ENCODE data around the gene ATP2B3. TPM values are rescaled to one million over a fixed set of nuclear protein-coding genes. Genes with fewer than 3 reads are reported as not detected.

Gene ATP2B3
- polyA plus RNA-seq, 1 donor from 2014 or later, result 5.3 TPM

DNA sequence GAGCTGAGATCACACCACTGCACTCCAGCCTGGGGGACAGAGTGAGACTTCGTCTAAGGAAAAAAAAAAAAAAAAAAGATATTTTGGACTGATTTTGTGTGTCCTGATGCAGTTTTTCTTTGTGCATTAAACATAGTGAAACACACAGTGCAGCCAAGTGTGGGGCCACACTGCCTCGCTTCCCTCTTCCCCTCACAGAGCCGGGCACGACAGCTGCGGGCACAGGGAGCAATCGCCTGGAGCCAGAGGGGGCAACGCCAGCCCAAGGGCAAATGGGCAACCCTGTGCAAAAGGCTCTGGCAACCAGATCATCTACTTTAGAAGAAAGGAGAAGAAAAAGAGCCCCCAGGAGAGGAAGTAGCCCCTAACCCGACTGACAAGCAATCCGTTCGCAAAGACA is 95.0 kb downstream of the ATP2B3 start:
- no peaks in the 10 kb centered on the region for H3K9me3 ChIP-seq (ENCODE audit: low read length)
- no peaks in the 10 kb centered on the region for H3K36me3 ChIP-seq (ENCODE audit: insufficient read depth, low read length)
- H3K9me2 ChIP-seq (ENCODE audit: insufficient read depth, low read length), result no peaks in the 10 kb centered on the region
- no peak overlapping the region for H3K4me3 ChIP-seq (ENCODE audit: low read length)
- no peak overlapping the region for H3K4me2 ChIP-seq (ENCODE audit: low read length)
- no peak overlapping the region for H3K27ac ChIP-seq (ENCODE audit: low read length)
- no peaks in the 10 kb centered on the region for H3K27me3 ChIP-seq (ENCODE audit: insufficient read depth, low read depth, low read length)
- H4K20me1 ChIP-seq (ENCODE audit: insufficient read depth), result no peaks in the 10 kb centered on the region
- no peak for TF ChIP-seq POLR2AphosphoS5 (IDR thresholded peaks at IDR 0.05)
- TF ChIP-seq, protein P1, sequence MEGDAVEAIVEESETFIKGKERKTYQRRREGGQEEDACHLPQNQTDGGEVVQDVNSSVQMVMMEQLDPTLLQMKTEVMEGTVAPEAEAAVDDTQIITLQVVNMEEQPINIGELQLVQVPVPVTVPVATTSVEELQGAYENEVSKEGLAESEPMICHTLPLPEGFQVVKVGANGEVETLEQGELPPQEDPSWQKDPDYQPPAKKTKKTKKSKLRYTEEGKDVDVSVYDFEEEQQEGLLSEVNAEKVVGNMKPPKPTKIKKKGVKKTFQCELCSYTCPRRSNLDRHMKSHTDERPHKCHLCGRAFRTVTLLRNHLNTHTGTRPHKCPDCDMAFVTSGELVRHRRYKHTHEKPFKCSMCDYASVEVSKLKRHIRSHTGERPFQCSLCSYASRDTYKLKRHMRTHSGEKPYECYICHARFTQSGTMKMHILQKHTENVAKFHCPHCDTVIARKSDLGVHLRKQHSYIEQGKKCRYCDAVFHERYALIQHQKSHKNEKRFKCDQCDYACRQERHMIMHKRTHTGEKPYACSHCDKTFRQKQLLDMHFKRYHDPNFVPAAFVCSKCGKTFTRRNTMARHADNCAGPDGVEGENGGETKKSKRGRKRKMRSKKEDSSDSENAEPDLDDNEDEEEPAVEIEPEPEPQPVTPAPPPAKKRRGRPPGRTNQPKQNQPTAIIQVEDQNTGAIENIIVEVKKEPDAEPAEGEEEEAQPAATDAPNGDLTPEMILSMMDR (IDR thresholded peaks at IDR 0.05; ENCODE audit: poor library complexity, severe bottlenecking), result no peak
- TF ChIP-seq EP300 (conservative IDR thresholded peaks at IDR 0.05; ENCODE audit: poor library complexity, severe bottlenecking), result no peak
- TF ChIP-seq SMC3 (conservative IDR thresholded peaks at IDR 0.05; ENCODE audit: poor library complexity), result no peak
- TF ChIP-seq TAF1 (IDR thresholded peaks at IDR 0.05; ENCODE audit: low read depth), result no peak
- TF ChIP-seq RAD21 (conservative IDR thresholded peaks at IDR 0.05), result no peak
- TF ChIP-seq, protein P2, sequence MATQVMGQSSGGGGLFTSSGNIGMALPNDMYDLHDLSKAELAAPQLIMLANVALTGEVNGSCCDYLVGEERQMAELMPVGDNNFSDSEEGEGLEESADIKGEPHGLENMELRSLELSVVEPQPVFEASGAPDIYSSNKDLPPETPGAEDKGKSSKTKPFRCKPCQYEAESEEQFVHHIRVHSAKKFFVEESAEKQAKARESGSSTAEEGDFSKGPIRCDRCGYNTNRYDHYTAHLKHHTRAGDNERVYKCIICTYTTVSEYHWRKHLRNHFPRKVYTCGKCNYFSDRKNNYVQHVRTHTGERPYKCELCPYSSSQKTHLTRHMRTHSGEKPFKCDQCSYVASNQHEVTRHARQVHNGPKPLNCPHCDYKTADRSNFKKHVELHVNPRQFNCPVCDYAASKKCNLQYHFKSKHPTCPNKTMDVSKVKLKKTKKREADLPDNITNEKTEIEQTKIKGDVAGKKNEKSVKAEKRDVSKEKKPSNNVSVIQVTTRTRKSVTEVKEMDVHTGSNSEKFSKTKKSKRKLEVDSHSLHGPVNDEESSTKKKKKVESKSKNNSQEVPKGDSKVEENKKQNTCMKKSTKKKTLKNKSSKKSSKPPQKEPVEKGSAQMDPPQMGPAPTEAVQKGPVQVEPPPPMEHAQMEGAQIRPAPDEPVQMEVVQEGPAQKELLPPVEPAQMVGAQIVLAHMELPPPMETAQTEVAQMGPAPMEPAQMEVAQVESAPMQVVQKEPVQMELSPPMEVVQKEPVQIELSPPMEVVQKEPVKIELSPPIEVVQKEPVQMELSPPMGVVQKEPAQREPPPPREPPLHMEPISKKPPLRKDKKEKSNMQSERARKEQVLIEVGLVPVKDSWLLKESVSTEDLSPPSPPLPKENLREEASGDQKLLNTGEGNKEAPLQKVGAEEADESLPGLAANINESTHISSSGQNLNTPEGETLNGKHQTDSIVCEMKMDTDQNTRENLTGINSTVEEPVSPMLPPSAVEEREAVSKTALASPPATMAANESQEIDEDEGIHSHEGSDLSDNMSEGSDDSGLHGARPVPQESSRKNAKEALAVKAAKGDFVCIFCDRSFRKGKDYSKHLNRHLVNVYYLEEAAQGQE (IDR thresholded peaks at IDR 0.05; ENCODE audit: borderline replicate concordance), result no peak
- no peak for TF ChIP-seq EZH2 (IDR thresholded peaks at IDR 0.05; ENCODE audit: borderline replicate concordance, insufficient read depth, low read length, poor library complexity, severe bottlenecking)
- no peak for TF ChIP-seq MXI1 (conservative IDR thresholded peaks at IDR 0.05; ENCODE audit: poor library complexity, severe bottlenecking)
- H3K9ac ChIP-seq (ENCODE audit: low read length), result no peak overlapping the region
- H2AFZ ChIP-seq (ENCODE audit: low read depth, low read length), result no peak overlapping the region
- H3F3A ChIP-seq (ENCODE audit: insufficient read depth, low read length, poor library complexity, severe bottlenecking), result no peaks in the 10 kb centered on the region
- no peaks in the 10 kb centered on the region for H3K79me2 ChIP-seq (replicated peaks; ENCODE audit: insufficient read depth, low read length)

DNA sequence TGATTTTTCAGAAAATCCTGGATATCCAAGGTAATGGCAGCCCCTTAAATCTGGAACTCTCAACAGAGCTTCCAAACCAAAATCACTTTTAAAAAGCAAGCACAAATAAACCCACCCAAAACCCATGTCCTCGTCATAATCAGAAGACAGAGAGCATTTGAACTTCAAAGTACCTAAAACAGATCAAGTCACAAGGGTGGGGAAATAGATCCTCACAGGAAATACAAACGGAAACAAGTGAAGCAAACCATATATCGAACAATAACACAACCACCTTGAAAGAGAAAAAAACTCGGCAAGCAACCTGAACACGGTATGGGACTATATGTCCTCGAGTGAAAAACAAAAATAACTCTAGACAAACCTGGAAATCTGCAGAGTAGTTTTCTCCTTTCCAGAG is 97.4 kb downstream of the ATP2B3 start:
- no peaks in the 10 kb centered on the region for H3K27me3 ChIP-seq (ENCODE audit: insufficient read depth, low read depth, low read length)
- no peak overlapping the region for H3K4me2 ChIP-seq (ENCODE audit: low read length)
- no peaks in the 10 kb centered on the region for H3K79me2 ChIP-seq (replicated peaks; ENCODE audit: insufficient read depth, low read length)
- no peak for TF ChIP-seq POLR2AphosphoS5 (IDR thresholded peaks at IDR 0.05)
- TF ChIP-seq, protein P1 (IDR thresholded peaks at IDR 0.05; ENCODE audit: poor library complexity, severe bottlenecking), result no peak
- TF ChIP-seq TAF1 (IDR thresholded peaks at IDR 0.05; ENCODE audit: low read depth), result no peak
- no peak for TF ChIP-seq RAD21 (conservative IDR thresholded peaks at IDR 0.05)
- TF ChIP-seq EP300 (conservative IDR thresholded peaks at IDR 0.05; ENCODE audit: poor library complexity, severe bottlenecking), result no peak
- no peak for TF ChIP-seq SMC3 (conservative IDR thresholded peaks at IDR 0.05; ENCODE audit: poor library complexity)
- no peak for TF ChIP-seq MXI1 (conservative IDR thresholded peaks at IDR 0.05; ENCODE audit: poor library complexity, severe bottlenecking)
- TF ChIP-seq EZH2 (IDR thresholded peaks at IDR 0.05; ENCODE audit: borderline replicate concordance, insufficient read depth, low read length, poor library complexity, severe bottlenecking), result no peak
- TF ChIP-seq, protein P2 (IDR thresholded peaks at IDR 0.05; ENCODE audit: borderline replicate concordance), result no peak
- H3K9ac ChIP-seq (ENCODE audit: low read length), result no peak overlapping the region
- H3K9me3 ChIP-seq (ENCODE audit: low read length), result no peaks in the 10 kb centered on the region
- H3K27ac ChIP-seq (ENCODE audit: low read length), result no peak overlapping the region
- no peak overlapping the region for H2AFZ ChIP-seq (ENCODE audit: low read depth, low read length)
- H4K20me1 ChIP-seq (ENCODE audit: insufficient read depth), result no peaks in the 10 kb centered on the region
- no peaks in the 10 kb centered on the region for H3K9me2 ChIP-seq (ENCODE audit: insufficient read depth, low read length)
- no peaks in the 10 kb centered on the region for H3K36me3 ChIP-seq (ENCODE audit: insufficient read depth, low read length)
- no peak overlapping the region for H3K4me3 ChIP-seq (ENCODE audit: low read length)
- H3F3A ChIP-seq (ENCODE audit: insufficient read depth, low read length, poor library complexity, severe bottlenecking), result no peaks in the 10 kb centered on the region

Data from neural cell (in vitro differentiated cells).